SU-DHL-6 (cell line): ENCODE measurements around the gene RPUSD2.

Source experiments
- CTCF ChIP-seq: fragments of 200-600 bp; sonication (generic); IDR thresholded peaks from one replicate; pipeline ENCODE4 v1.5.1; 2017; ENCODE audit warnings: antibody characterized with exemption, mild to moderate bottlenecking, low read length, moderate library complexity; ENCODE audit not compliant: insufficient read depth, poor library complexity, severe bottlenecking
- EZH2phosphoT487 ChIP-seq: fragments of 200-600 bp; sonication (generic), shearing (Covaris generic); conservative IDR thresholded peaks from 2 replicates; pipeline ENCODE4 v1.6.1; 2018; ENCODE audit warnings: mild to moderate bottlenecking, antibody characterized with exemption, low read length, moderate library complexity, mixed read lengths

DNA sequence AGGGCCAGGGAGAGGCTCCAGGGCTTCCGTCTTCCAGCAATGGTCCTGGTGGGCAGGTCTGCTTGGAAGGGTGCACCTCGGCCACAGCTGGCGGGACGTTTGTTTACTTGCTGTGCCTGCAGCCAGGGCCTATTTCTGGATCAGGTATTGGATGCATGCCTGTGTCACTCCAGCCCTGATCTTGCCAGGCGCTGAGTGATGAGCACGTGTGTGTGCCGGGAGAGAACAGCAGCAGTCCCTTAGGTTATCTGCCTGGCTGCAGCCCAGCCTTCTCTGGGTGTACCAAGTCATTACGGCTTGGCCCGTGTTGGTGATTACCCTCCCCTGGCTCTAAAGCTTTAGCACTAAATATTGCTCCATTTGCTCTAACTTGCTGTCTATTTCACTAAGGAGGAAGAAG is 19.2 kb upstream of the RPUSD2 start:
- TF ChIP-seq CTCF (no peak), EZH2phosphoT487 (no peak)
